Neuronal stem cell (in vitro differentiated cells): ENCODE data around the gene IDH3B.

Experiments
- DNase-seq: peaks from one replicate; pipeline ENCODE4 v3.0.0-alpha.2; 2013; ENCODE audit warnings: low spot score
- H2AFZ ChIP-seq: one replicate; pipeline ENCODE4 v1.6.1; 2013; ENCODE audit warnings: mild to moderate bottlenecking, low read length, inconsistent platforms
- H2AK5ac ChIP-seq: 2 replicates; pipeline ENCODE4 v1.6.1; 2013; ENCODE audit warnings: low read depth, mild to moderate bottlenecking, inconsistent platforms, low read length, moderate library complexity, mixed read lengths
- H2BK120ac ChIP-seq: 2 replicates; pipeline ENCODE4 v1.6.1; 2013; ENCODE audit warnings: low read depth, mild to moderate bottlenecking, inconsistent platforms, low read length, moderate library complexity, mixed read lengths
- H2BK12ac ChIP-seq: one replicate; pipeline ENCODE4 v1.6.1; 2013; ENCODE audit warnings: low read length, inconsistent platforms
- H2BK15ac ChIP-seq: 2 replicates; pipeline ENCODE4 v1.6.1; 2013; ENCODE audit warnings: mild to moderate bottlenecking, low read length, inconsistent platforms, mixed read lengths
- H2BK5ac ChIP-seq: one replicate; pipeline ENCODE4 v1.6.1; 2013; ENCODE audit warnings: inconsistent platforms, mild to moderate bottlenecking, low read length, moderate library complexity
- H3K14ac ChIP-seq: one replicate; pipeline ENCODE4 v1.6.1; 2013; ENCODE audit warnings: low read length, inconsistent platforms
- H3K18ac ChIP-seq: 2 replicates; pipeline ENCODE4 v1.6.1; 2013; ENCODE audit warnings: low read length, inconsistent platforms
- H3K23ac ChIP-seq: 2 replicates; pipeline ENCODE4 v1.6.1; 2013; ENCODE audit warnings: low read depth, mild to moderate bottlenecking, mixed read lengths, low read length, inconsistent platforms; ENCODE audit not compliant: poor library complexity
- H3K27ac ChIP-seq: replicated peaks from 3 replicates; pipeline ENCODE4 v1.5.1; 2013; ENCODE audit warnings: low read length, inconsistent platforms
- H3K27me3 ChIP-seq, 3 experiments: 2 replicates each; pipeline ENCODE4 v1.6.1; 2013; ENCODE audit warnings: low read length in 3 of 3, mild to moderate bottlenecking in 2 of 3, inconsistent platforms in 1 of 3, low read depth in 1 of 3, mixed read lengths in 1 of 3, moderate library complexity in 1 of 3; ENCODE audit not compliant: control insufficient read depth in 3 of 3, insufficient read depth in 3 of 3
- H3K36me3 ChIP-seq, 2 donors: replicated peaks in 1 of 2; 2 replicates each; pipeline ENCODE4 v1.6.1; 2013; ENCODE audit warnings: low read length in 2 of 2; ENCODE audit not compliant: control insufficient read depth in 2 of 2, insufficient read depth in 2 of 2
- H3K4ac ChIP-seq: 2 replicates; pipeline ENCODE4 v1.6.1; 2013; ENCODE audit warnings: inconsistent platforms, mild to moderate bottlenecking, low read length, moderate library complexity
- H3K4me1 ChIP-seq, 2 donors: 1 replicate in 1 of 2; 2 replicates in 1 of 2; pipeline ENCODE4 v1.6.1; 2013; ENCODE audit warnings: low read length in 2 of 2, low read depth in 1 of 2; ENCODE audit not compliant: control insufficient read depth in 2 of 2, insufficient read depth in 1 of 2
- H3K4me2 ChIP-seq: one replicate; pipeline ENCODE4 v1.6.1; 2013; ENCODE audit warnings: mild to moderate bottlenecking, low read length, inconsistent platforms; ENCODE audit not compliant: insufficient read depth, poor library complexity, severe bottlenecking
- H3K4me3 ChIP-seq, 2 donors: 2 replicates each; pipeline ENCODE4 v1.5.1; 2013; ENCODE audit warnings: low read length in 2 of 2, mild to moderate bottlenecking in 2 of 2, inconsistent platforms in 1 of 2, moderate library complexity in 1 of 2
- H3K79me1 ChIP-seq: one replicate; pipeline ENCODE4 v1.6.1; 2013; ENCODE audit warnings: low read depth, mild to moderate bottlenecking, inconsistent platforms, low read length, moderate library complexity
- H3K9ac ChIP-seq: one replicate; pipeline ENCODE4 v1.6.1; 2013; ENCODE audit warnings: mild to moderate bottlenecking, low read depth, low read length, inconsistent platforms; ENCODE audit not compliant: poor library complexity
- H3K9me3 ChIP-seq, 2 donors: replicated peaks in 1 of 2; 2 replicates each; pipeline versions ENCODE3 to v1.6.1; 2013; ENCODE audit warnings: low read length in 2 of 2, mild to moderate bottlenecking in 2 of 2, inconsistent platforms in 1 of 2, low read depth in 1 of 2, mixed read lengths in 1 of 2, moderate library complexity in 1 of 2; ENCODE audit not compliant: control insufficient read depth in 2 of 2, insufficient read depth in 1 of 2
- H4K8ac ChIP-seq: one replicate; pipeline ENCODE4 v1.6.1; 2013; ENCODE audit warnings: low read depth, mild to moderate bottlenecking, inconsistent platforms, low read length, moderate library complexity
- H4K91ac ChIP-seq: one replicate; pipeline ENCODE4 v1.6.1; 2013; ENCODE audit warnings: low read length, low read depth, mild to moderate bottlenecking, inconsistent platforms; ENCODE audit not compliant: poor library complexity
- WGBS, 2 donors: extraction: QIAGEN DNeasy Blood & Tissue Kit; methylation state at CpG; one replicate each; pipeline ENCODE4 v1.1.7; 2013; ENCODE audit warnings: missing lambda C conversion rate in 2 of 2, mixed read lengths in 1 of 2; ENCODE audit not compliant: insufficient read length in 2 of 2, insufficient replicate concordance in 1 of 2; ENCODE audit errors: extremely low coverage in 2 of 2; 5-methylcytosine and 5-hydroxymethylcytosine counted together

IDH3B gene

GRCh38 chr20:2618815-2619214 is 45.2 kb downstream of the IDH3B start:
- Histone ChIP-seq H3K9me3 (peaks cover under 1 to 4% of the 10 kb centered on the region in 2 donors), H3K4me1 (no peaks in the 10 kb centered on the region), H4K91ac (no peak overlapping the region), H3K27me3 (peaks cover 0 to 30% (median 0%) of the 10 kb centered on the region in 3 experiments), H2BK5ac (no peak overlapping the region), H3K36me3 (no peaks in the 10 kb centered on the region), H3K18ac (no peak overlapping the region), H2AK5ac (no peak overlapping the region), H3K4me3 (no peak overlapping the region), H2BK12ac (no peak overlapping the region), H3K4me2 (no peak overlapping the region), H2BK120ac (no peak overlapping the region), H2AFZ (no peak overlapping the region), H3K14ac (no peak overlapping the region), H3K9ac (no peak overlapping the region), H3K79me1 (no peaks in the 10 kb centered on the region), H3K23ac (no peak overlapping the region), H4K8ac (no peak overlapping the region), H3K4ac (no peak overlapping the region), H2BK15ac (no peak overlapping the region), H3K27ac (no peak overlapping the region)
- no CpG with 5 or more reads among the region's 6 CpGs for WGBS, 2 donors
- no peak for DNase-seq

GRCh38 chr20:2617099-2617714 is 46.8 kb downstream of the IDH3B start:
- H2BK12ac ChIP-seq: no peak overlapping the region
- H2BK120ac ChIP-seq: no peak overlapping the region
- H3K14ac ChIP-seq: no peak overlapping the region
- no peaks in the 10 kb centered on the region for H3K4me1 ChIP-seq
- no peaks in the 10 kb centered on the region for H3K36me3 ChIP-seq
- H4K91ac ChIP-seq: no peak overlapping the region
- H2BK15ac ChIP-seq: no peak overlapping the region
- H3K18ac ChIP-seq: no peak overlapping the region
- H4K8ac ChIP-seq: no peak overlapping the region
- H3K23ac ChIP-seq: no peak overlapping the region
- WGBS, 2 donors: no CpG with 5 or more reads among the region's 16 CpGs
- no peak overlapping the region for H3K4me3 ChIP-seq
- no peak overlapping the region for H3K9ac ChIP-seq
- H2BK5ac ChIP-seq: no peak overlapping the region
- peaks cover 0 to 27% (median 0%) of the 10 kb centered on the region in 3 experiments for H3K27me3 ChIP-seq
- no peak overlapping the region for H3K27ac ChIP-seq
- peaks cover 2 to 4% of the 10 kb centered on the region in 2 donors for H3K9me3 ChIP-seq
- no peak overlapping the region for H2AFZ ChIP-seq
- no peaks in the 10 kb centered on the region for H3K79me1 ChIP-seq
- no peak overlapping the region for H3K4me2 ChIP-seq
- H2AK5ac ChIP-seq: no peak overlapping the region
- no peak for DNase-seq
- H3K4ac ChIP-seq: no peak overlapping the region

GRCh38 chr20:2616634-2617033 is 47.4 kb downstream of the IDH3B start:
- Histone ChIP-seq H3K27me3 (peaks cover 0 to 27% (median 0%) of the 10 kb centered on the region in 3 experiments), H4K8ac (no peak overlapping the region), H3K27ac (no peak overlapping the region), H3K4me2 (no peak overlapping the region), H3K23ac (no peak overlapping the region), H2BK5ac (no peak overlapping the region), H4K91ac (no peak overlapping the region), H2BK12ac (no peak overlapping the region), H3K9me3 (peaks cover 2 to 4% of the 10 kb centered on the region in 2 donors), H3K79me1 (no peaks in the 10 kb centered on the region), H2BK15ac (no peak overlapping the region), H2AK5ac (no peak overlapping the region), H3K4me1 (no peaks in the 10 kb centered on the region), H2BK120ac (no peak overlapping the region), H3K18ac (no peak overlapping the region), H3K9ac (no peak overlapping the region), H2AFZ (no peak overlapping the region), H3K36me3 (no peaks in the 10 kb centered on the region), H3K4ac (no peak overlapping the region), H3K4me3 (no peak overlapping the region), H3K14ac (no peak overlapping the region)
- DNase-seq: no peak
- no CpG with 5 or more reads among the region's 9 CpGs for WGBS, 2 donors

GRCh38 chr20:2612073-2612472 is 51.9 kb downstream of the IDH3B start:
- H3K4ac ChIP-seq: no peak overlapping the region
- no peak overlapping the region for H3K23ac ChIP-seq
- no peak overlapping the region for H2BK120ac ChIP-seq
- no peak overlapping the region for H3K18ac ChIP-seq
- H3K4me3 ChIP-seq: no peak overlapping the region
- no peak overlapping the region for H2BK15ac ChIP-seq
- peaks cover 3 to 8% of the 10 kb centered on the region in 2 donors for H3K9me3 ChIP-seq
- H3K79me1 ChIP-seq: no peaks in the 10 kb centered on the region
- no peak overlapping the region for H2AK5ac ChIP-seq
- no peak overlapping the region for H2AFZ ChIP-seq
- no peak overlapping the region for H3K9ac ChIP-seq
- no CpG with 5 or more reads among the region's 3 CpGs for WGBS, 2 donors
- H3K4me1 ChIP-seq: no peaks in the 10 kb centered on the region
- no peak overlapping the region for H4K91ac ChIP-seq
- H3K14ac ChIP-seq: no peak overlapping the region
- no peak overlapping the region for H3K4me2 ChIP-seq
- H3K27ac ChIP-seq: no peak overlapping the region
- H3K27me3 ChIP-seq: peaks cover 0 to 9% (median 0%) of the 10 kb centered on the region in 3 experiments
- H3K36me3 ChIP-seq: no peaks in the 10 kb centered on the region
- H2BK12ac ChIP-seq: no peak overlapping the region
- no peak for DNase-seq
- no peak overlapping the region for H4K8ac ChIP-seq
- no peak overlapping the region for H2BK5ac ChIP-seq
